ENCODE measurements around the gene C10orf90.

C10orf90 gene

GRCh38 chr10:126686268-126686667 is 15.8 kb upstream of the C10orf90 start:
- Mint-ChIP-seq H3K9me3 (peaks cover 6% of the 10 kb centered on the region), H3K4me1 (no peaks in the 10 kb centered on the region), H3K27me3 (no peaks in the 10 kb centered on the region), H3K27ac (no peak overlapping the region), H3K4me3 (no peak overlapping the region), H3K36me3 (no peaks in the 10 kb centered on the region)
- no peak for DNase-seq
- CTCF ChIA-PET, result no interaction called here

DNA sequence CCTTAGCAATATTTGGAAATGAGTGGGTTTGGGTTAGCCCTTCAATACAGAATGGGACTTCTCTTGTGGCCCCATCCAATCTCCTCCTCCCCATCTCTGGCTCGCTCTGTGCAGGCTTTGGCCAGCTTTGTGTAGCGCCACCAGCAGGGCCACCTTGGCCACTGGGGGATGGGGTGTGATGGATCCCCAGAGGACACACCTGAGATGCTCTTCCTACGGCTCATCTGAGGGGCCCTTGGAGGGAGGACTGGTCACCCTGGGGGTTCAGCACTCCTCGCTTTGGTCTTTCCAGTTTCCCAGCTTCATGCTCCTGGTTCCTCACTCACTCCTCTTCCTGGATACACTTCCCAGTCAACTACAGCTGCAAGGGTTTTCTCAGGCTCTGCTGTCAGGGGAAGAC is 15.3 kb upstream of the C10orf90 start:
- Mint-ChIP-seq H3K36me3 (no peaks in the 10 kb centered on the region), H3K4me3 (no peak overlapping the region), H3K9me3 (peaks cover 6% of the 10 kb centered on the region), H3K4me1 (no peaks in the 10 kb centered on the region), H3K27ac (no peak overlapping the region), H3K27me3 (no peaks in the 10 kb centered on the region)
- no peak for DNase-seq
- CTCF ChIA-PET, result no interaction called here

GRCh38 chr10:126684171-126684745 is 13.8 kb upstream of the C10orf90 start:
- Mint-ChIP-seq H3K36me3 (no peaks in the 10 kb centered on the region), H3K27ac (no peak overlapping the region), H3K4me1 (no peaks in the 10 kb centered on the region), H3K27me3 (no peaks in the 10 kb centered on the region), H3K9me3 (peaks cover 6% of the 10 kb centered on the region), H3K4me3 (no peak overlapping the region)
- CTCF ChIA-PET, result no interaction called here
- DNase-seq, result no peak

GRCh38 chr10:126683466-126683865 is 13.0 kb upstream of the C10orf90 start:
- CTCF ChIA-PET, result no interaction called here
- H3K4me3 Mint-ChIP-seq, result no peak overlapping the region
- H3K27me3 Mint-ChIP-seq, result no peaks in the 10 kb centered on the region
- no peaks in the 10 kb centered on the region for H3K4me1 Mint-ChIP-seq
- no peak for DNase-seq
- H3K9me3 Mint-ChIP-seq, result peaks cover 3% of the 10 kb centered on the region
- no peaks in the 10 kb centered on the region for H3K36me3 Mint-ChIP-seq
- no peak overlapping the region for H3K27ac Mint-ChIP-seq

- H3K36me3 Mint-ChIP-seq, result peaks cover 2% of the 10 kb centered on the region
- peaks cover 11% of the 10 kb centered on the region for H3K9me3 Mint-ChIP-seq
- no peaks in the 10 kb centered on the region for H3K27me3 Mint-ChIP-seq
- CTCF ChIA-PET, result no interaction called here
- no peaks in the 10 kb centered on the region for H3K4me1 Mint-ChIP-seq
- DNase-seq, result no peak
- no peak overlapping the region for H3K27ac Mint-ChIP-seq
- H3K4me3 Mint-ChIP-seq, result no peak overlapping the region
Measured at GRCh38 chr10:126675656-126676438, 5.4 kb upstream of the C10orf90 start.

DNA sequence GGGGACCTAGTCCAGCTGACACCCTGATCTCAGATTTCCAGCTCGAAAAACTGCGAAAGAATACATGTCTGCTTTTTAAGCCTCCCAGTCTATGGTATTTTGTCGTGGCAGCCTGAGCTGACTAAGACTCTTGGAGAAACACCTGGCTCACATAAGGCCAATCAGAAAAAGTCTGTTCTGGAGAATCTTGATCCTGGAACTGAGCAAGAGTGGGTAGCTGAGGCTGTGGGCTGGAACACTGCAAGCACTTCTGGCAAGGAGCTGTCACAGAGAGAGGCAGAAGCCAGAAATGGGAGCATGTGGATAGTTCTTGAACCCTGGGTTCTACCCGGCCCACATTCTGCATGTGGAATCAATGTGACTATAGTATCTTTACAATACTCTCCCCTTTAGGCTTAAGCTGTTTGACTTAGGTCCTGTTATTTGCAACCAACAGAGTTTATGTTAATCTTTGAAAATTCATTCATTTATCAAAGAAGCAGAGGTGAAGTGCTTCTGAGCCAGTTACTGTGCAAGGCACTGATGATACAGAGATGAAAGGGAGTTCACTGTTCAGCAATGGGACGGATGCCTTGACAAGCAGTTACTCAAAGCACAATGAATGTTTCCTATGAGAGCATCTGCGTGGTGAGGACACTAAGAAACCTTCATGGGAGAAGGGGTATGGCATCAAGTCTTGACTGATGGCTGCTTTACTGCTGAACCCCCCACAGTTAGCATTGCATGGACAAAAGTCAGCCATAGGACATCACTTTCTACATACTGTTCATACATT is 4.4 kb upstream of the C10orf90 start:
- CTCF ChIA-PET, result no interaction called here
- Mint-ChIP-seq H3K9me3 (peaks cover 13% of the 10 kb centered on the region), H3K4me3 (no peak overlapping the region), H3K27ac (no peak overlapping the region), H3K27me3 (no peaks in the 10 kb centered on the region), H3K36me3 (peaks cover 2% of the 10 kb centered on the region), H3K4me1 (no peaks in the 10 kb centered on the region)
- DNase-seq, result no peak

- Mint-ChIP-seq H3K27ac (no peak overlapping the region), H3K4me3 (no peak overlapping the region), H3K27me3 (no peaks in the 10 kb centered on the region), H3K4me1 (no peaks in the 10 kb centered on the region), H3K9me3 (peaks cover 13% of the 10 kb centered on the region), H3K36me3 (peaks cover 2% of the 10 kb centered on the region)
- DNase-seq, result no peak
- CTCF ChIA-PET, result no interaction called here
Measured at GRCh38 chr10:126673565-126673964, 3.1 kb upstream of the C10orf90 start.

DNA sequence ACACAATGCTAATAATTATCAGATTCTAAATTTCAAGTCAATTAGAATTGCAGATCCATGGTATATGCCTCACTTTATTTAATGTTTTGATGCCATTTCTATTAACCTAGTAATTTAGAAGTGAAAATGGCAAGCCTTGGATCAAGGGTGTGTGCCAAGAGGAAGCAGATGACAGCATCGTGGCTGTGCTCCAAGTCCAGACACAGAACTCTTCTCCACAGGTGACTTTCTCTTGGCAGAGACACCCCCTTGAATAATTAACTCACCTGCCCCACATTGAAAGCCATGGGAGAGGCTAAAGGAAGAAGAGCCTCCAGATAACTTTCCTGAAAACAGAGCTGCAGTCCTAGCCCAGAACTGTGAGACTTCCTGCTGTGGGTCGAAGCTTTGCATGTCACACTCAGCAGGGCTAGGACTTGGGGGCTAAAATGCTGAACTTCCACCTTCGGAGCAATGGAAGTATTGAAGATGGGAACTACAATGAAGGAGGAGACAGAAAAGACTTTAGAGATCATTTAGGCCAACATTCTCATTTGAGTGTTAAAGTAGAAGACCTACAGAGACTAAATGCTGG is 996 bp upstream of the C10orf90 start:
- H3K9me3 Mint-ChIP-seq, result peaks cover 13% of the 10 kb centered on the region
- CTCF ChIA-PET, result no interaction called here
- no peak overlapping the region for H3K4me3 Mint-ChIP-seq
- H3K4me1 Mint-ChIP-seq, result no peaks in the 10 kb centered on the region
- no peak overlapping the region for H3K27ac Mint-ChIP-seq
- H3K27me3 Mint-ChIP-seq, result no peaks in the 10 kb centered on the region
- H3K36me3 Mint-ChIP-seq, result peaks cover 2% of the 10 kb centered on the region
- DNase-seq, result no peak

- CTCF ChIA-PET, result no interaction called here
- Mint-ChIP-seq H3K9me3 (peaks cover 13% of the 10 kb centered on the region), H3K27me3 (no peaks in the 10 kb centered on the region), H3K4me3 (no peak overlapping the region), H3K27ac (no peak overlapping the region), H3K36me3 (peaks cover 2% of the 10 kb centered on the region), H3K4me1 (no peaks in the 10 kb centered on the region)
- no peak for DNase-seq
Measured at GRCh38 chr10:126670895-126671261, 385 bp upstream of the C10orf90 start.

DNA sequence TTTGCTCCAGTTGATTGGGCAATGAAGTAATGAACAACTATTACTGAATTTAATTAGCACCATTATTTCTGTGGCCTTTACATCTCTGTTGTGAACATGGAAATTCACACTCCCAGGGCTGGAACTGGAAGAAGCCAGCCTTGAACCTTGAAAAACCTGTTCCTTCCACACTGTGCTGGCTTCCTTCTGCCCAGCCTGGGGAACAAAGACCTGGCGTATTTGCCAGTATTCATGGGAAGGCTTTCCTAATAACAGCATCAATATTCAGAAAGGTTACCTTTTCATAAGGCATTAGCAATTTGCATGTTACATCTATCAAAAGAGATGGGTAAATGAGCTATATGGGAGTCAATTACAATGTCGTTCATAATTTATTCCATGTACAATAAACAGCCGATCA is 1.3 kb downstream of the C10orf90 start:
- Mint-ChIP-seq H3K4me1 (no peaks in the 10 kb centered on the region), H3K9me3 (peaks cover 13% of the 10 kb centered on the region), H3K36me3 (peaks cover 2% of the 10 kb centered on the region), H3K4me3 (no peak overlapping the region), H3K27ac (no peak overlapping the region), H3K27me3 (no peaks in the 10 kb centered on the region)
- DNase-seq, result no peak
- CTCF ChIA-PET, result no interaction called here

DNA sequence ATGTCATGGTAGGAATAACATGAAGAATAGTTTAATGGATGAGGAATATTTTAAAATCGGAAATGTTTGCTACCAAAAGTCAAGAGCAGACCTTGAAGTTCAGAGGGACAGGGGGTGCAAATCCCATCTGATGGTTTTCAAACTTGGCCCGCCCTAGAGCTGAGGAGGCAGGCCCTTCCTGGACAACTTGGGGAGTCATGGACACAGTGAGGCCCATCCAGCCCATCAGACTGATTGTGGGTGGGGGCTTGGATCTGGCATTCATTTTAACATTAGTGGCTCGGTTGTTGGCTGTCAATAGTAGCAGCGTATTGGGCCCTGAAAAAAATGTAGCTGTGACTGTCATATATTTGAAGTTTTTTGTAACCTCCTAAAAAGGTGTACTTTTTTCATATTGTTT is 2.0 kb downstream of the C10orf90 start:
- Mint-ChIP-seq H3K27ac (no peak overlapping the region), H3K9me3 (peaks cover 13% of the 10 kb centered on the region), H3K27me3 (no peaks in the 10 kb centered on the region), H3K36me3 (peaks cover 2% of the 10 kb centered on the region), H3K4me1 (no peaks in the 10 kb centered on the region), H3K4me3 (no peak overlapping the region)
- CTCF ChIA-PET, result no interaction called here
- DNase-seq, result no peak

GRCh38 chr10:126667568-126667967 is 2.9 kb downstream of the C10orf90 start:
- no peak overlapping the region for H3K27ac Mint-ChIP-seq
- peaks cover 13% of the 10 kb centered on the region for H3K9me3 Mint-ChIP-seq
- no peak for DNase-seq
- H3K27me3 Mint-ChIP-seq, result no peaks in the 10 kb centered on the region
- no peaks in the 10 kb centered on the region for H3K4me1 Mint-ChIP-seq
- CTCF ChIA-PET, result no interaction called here
- H3K4me3 Mint-ChIP-seq, result no peak overlapping the region
- peaks cover 2% of the 10 kb centered on the region for H3K36me3 Mint-ChIP-seq

- Mint-ChIP-seq H3K9me3 (no peaks in the 10 kb centered on the region), H3K27me3 (no peaks in the 10 kb centered on the region), H3K4me3 (no peak overlapping the region), H3K36me3 (no peaks in the 10 kb centered on the region), H3K4me1 (no peaks in the 10 kb centered on the region), H3K27ac (no peak overlapping the region)
- CTCF ChIA-PET, result no interaction called here
- DNase-seq, result no peak
Measured at GRCh38 chr10:126665207-126665606, 5.3 kb downstream of the C10orf90 start.

GRCh38 chr10:126663880-126664279 is 6.6 kb downstream of the C10orf90 start:
- H3K27me3 Mint-ChIP-seq, result no peaks in the 10 kb centered on the region
- H3K4me1 Mint-ChIP-seq, result no peaks in the 10 kb centered on the region
- H3K27ac Mint-ChIP-seq, result no peak overlapping the region
- no peak overlapping the region for H3K4me3 Mint-ChIP-seq
- no peak for DNase-seq
- no peaks in the 10 kb centered on the region for H3K9me3 Mint-ChIP-seq
- H3K36me3 Mint-ChIP-seq, result no peaks in the 10 kb centered on the region
- CTCF ChIA-PET, result no interaction called here

- CTCF ChIA-PET, result no interaction called here
- Mint-ChIP-seq H3K4me3 (no peak overlapping the region), H3K36me3 (no peaks in the 10 kb centered on the region), H3K27ac (no peak overlapping the region), H3K4me1 (no peaks in the 10 kb centered on the region), H3K27me3 (no peaks in the 10 kb centered on the region), H3K9me3 (no peaks in the 10 kb centered on the region)
- no peak for DNase-seq
Measured at GRCh38 chr10:126663328-126663727, 7.2 kb downstream of the C10orf90 start.

Measured in activated naive CD4-positive, alpha-beta T cell treated with anti-CD3 and anti-CD28 coated beads, Interleukin-2, amount 10 ng/mL, durations not matched to agents 7 days and 5 days (primary cell).